Iris pigment epithelial cell (primary cell): Measurements from ENCODE around the gene DHCR24.

Experiments
- DNase-seq: peaks from one replicate; pipeline ENCODE4 v3.0.0-alpha.2; 2011; ENCODE audit warnings: low read depth

Gene DHCR24

GRCh38 chr1:54844564-54844963 lies 42.4 kb downstream of the DHCR24 start:
- DNase-seq = no peak

- no peak for DNase-seq
Observed at GRCh38 chr1:54843449-54843848, 43.5 kb downstream of the DHCR24 start.

- no peak for DNase-seq
Observed at GRCh38 chr1:54842963-54843362, 44.0 kb downstream of the DHCR24 start.

- DNase-seq = no peak
Observed at GRCh38 chr1:54842206-54842915, 44.6 kb downstream of the DHCR24 start.

GRCh38 chr1:54839824-54840223 lies 47.2 kb downstream of the DHCR24 start:
- no peak for DNase-seq

- no peak for DNase-seq
Observed at GRCh38 chr1:54838565-54839180, 48.3 kb downstream of the DHCR24 start.

- DNase-seq = no peak
Observed at GRCh38 chr1:54837002-54837853, 49.8 kb downstream of the DHCR24 start.

GRCh38 chr1:54836594-54836993 lies 50.4 kb downstream of the DHCR24 start:
- no peak for DNase-seq

- no peak for DNase-seq
Observed at GRCh38 chr1:54835970-54836369, 51.0 kb downstream of the DHCR24 start.

GRCh38 chr1:54835131-54835898 lies 51.7 kb downstream of the DHCR24 start:
- DNase-seq = no peak

GRCh38 chr1:54834007-54834541 lies 52.9 kb downstream of the DHCR24 start:
- DNase-seq = no peak

- DNase-seq = no peak
Observed at GRCh38 chr1:54833121-54833520, 53.9 kb downstream of the DHCR24 start.

GRCh38 chr1:54826226-54826816 lies 60.7 kb downstream of the DHCR24 start:
- no peak for DNase-seq

- DNase-seq = no peak
Observed at GRCh38 chr1:54825696-54826095, 61.3 kb downstream of the DHCR24 start.

GRCh38 chr1:54823670-54824069 lies 63.3 kb downstream of the DHCR24 start:
- DNase-seq = no peak

GRCh38 chr1:54819733-54820132 lies 67.3 kb downstream of the DHCR24 start:
- no peak for DNase-seq

- DNase-seq = no peak
Observed at GRCh38 chr1:54819195-54819536, 67.8 kb downstream of the DHCR24 start.

GRCh38 chr1:54818461-54819194 lies 68.4 kb downstream of the DHCR24 start:
- no peak for DNase-seq

- no peak for DNase-seq
Observed at GRCh38 chr1:54816951-54817350, 70.0 kb downstream of the DHCR24 start.

GRCh38 chr1:54816130-54816529 lies 70.9 kb downstream of the DHCR24 start:
- DNase-seq = no peak
